Measurements from ENCODE around the gene STAT6.

Gene STAT6

GRCh38 chr12:57046947-57047890 lies 63.9 kb downstream of the STAT6 start:
- no peak for DNase-seq

- DNase-seq = no peak
Measured at GRCh38 chr12:57046086-57046791, 64.9 kb downstream of the STAT6 start.

All from NCI-H2081 (cell line).